ENCODE data around the gene PSMD8.
"Not testable (repeated sequence)": the region's sequence is repeated elsewhere in the genome, so short reads cannot be mapped to it uniquely, and the experiment has no call there.

The PSMD8 gene

GRCh38 chr19:38387550-38388348 is 13.4 kb downstream of the PSMD8 start, which contains the start of gene GGN:
GGN (minus strand) TSS chr19:38388034; CDS start chr19:38387261, 773 bp downstream.
- DNase-seq (ENCODE audit: low read depth in 2 of 2) = peak; percentile 60 to 78

DNA sequence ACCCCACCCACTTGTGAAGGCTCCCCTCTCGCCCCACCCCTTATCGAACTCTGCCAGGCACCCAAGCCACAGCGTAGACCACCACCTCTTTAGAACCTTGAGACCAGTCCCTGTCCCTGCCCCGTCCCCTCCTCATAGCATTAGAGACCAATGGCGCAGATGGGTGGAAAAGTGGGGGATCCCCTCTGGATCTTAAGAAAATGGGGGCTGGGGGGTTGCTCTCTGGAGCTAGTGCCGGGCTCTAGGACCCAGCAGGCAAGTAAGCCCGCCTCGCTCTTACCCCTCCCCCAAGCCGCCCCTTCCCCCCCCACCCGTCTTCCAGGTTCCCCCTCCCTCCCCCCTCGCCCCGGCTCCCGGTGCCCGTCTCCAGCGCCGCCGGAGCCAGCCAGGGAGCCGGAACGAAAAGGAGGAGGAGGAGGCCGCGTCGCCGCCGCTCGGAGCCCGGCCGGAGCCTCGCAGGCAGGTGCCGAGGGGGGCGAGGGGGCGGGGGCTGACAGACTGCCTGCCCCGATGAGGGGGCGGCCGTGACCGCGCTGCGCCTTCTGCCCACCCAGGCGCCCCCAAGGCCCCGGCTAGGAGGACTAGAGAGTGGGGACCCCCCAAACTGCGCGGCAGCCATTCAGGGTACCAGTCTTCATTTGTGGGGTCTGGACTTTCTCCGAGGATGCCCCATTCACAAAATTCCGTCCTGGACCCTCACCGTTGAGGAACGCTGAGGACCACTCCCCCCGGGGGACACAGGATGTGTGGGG is 14.2 kb downstream of the PSMD8 start, which contains the start of gene SPRED3:
TSS of gene SPRED3 (plus strand) at position 349 of the 752 bp plus-strand sequence. CDS start 1,606 bp downstream, outside the sequence.
- DNase-seq (ENCODE audit: low read depth in 2 of 2) = no peak

GRCh38 chr19:38389101-38389925 is 14.9 kb downstream of the PSMD8 start:
- no peak for DNase-seq (ENCODE audit: low read depth in 2 of 2)

DNA sequence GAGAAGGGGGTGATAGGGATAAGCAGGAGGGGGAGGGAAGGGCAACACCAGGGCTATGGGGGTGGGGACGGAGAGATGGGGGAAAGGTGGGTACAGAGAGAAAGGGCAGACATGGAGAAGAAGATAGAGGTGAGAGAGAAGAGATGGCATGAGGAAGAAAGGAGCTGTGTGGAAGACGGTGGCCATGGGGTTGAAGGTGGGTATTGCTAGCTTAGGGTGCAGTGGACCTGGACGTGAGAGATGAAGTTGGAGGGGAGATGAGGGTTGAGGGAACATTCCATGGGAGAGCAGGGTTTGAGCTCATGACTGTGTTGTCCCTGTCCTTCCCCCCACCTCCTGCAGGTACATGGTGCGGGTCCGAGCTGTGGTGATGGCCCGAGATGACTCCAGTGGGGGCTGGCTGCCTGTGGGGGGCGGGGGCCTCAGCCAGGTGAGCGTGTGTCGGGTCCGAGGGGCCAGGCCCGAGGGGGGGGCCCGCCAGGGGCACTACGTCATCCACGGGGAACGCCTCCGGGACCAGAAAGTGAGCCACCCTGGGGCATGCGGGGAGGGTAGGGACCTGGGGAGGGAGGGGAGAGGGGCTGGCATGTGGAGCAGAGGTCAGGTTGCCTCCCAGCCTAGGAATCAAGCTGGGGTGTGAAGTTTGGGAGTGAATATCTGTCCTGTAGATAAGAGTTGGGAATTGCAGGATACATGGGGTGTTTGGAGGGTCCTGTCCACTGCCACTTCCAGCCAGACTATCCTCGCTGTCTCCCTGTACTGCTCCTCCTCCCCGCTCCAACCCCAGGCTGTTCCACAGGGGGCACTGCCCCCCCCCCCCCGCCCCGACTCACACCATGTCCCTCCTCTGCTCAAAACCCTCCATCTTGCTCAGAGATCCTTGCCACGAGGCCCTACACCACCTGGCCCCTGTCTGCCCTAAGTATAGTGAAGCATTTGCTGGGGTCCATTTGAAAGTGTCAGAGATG is 15.9 kb downstream of the PSMD8 start:
- DNase-seq (ENCODE audit: low read depth in 2 of 2) = no peak

GRCh38 chr19:38391911-38392464 is 17.6 kb downstream of the PSMD8 start:
- no peak for DNase-seq (ENCODE audit: low read depth in 2 of 2)

- DNase-seq (ENCODE audit: low read depth in 2 of 2) = no peak
Observed at GRCh38 chr19:38392707-38393308, 18.4 kb downstream of the PSMD8 start.

DNA sequence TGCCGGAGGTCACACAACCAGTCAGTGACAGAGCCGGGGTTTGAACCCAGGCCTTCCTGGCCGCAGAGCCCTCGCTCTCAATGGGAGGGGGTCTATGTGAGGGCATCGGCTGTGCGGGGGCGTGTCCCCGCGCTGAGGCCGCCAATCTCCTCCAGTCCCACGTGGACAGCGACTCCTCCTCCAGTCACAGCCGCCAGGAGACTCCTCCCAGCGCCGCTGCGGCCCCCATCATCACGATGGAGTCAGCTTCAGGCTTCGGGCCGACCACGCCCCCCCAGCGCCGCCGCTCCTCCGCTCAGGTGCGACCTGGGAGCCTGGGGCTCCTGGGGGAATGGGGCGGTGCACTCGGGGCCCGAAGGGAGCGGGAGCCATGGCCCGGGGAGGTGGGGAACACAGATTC is 20.1 kb downstream of the PSMD8 start:
- DNase-seq (ENCODE audit: low read depth in 2 of 2) = peak; percentile 67 to 73

DNA sequence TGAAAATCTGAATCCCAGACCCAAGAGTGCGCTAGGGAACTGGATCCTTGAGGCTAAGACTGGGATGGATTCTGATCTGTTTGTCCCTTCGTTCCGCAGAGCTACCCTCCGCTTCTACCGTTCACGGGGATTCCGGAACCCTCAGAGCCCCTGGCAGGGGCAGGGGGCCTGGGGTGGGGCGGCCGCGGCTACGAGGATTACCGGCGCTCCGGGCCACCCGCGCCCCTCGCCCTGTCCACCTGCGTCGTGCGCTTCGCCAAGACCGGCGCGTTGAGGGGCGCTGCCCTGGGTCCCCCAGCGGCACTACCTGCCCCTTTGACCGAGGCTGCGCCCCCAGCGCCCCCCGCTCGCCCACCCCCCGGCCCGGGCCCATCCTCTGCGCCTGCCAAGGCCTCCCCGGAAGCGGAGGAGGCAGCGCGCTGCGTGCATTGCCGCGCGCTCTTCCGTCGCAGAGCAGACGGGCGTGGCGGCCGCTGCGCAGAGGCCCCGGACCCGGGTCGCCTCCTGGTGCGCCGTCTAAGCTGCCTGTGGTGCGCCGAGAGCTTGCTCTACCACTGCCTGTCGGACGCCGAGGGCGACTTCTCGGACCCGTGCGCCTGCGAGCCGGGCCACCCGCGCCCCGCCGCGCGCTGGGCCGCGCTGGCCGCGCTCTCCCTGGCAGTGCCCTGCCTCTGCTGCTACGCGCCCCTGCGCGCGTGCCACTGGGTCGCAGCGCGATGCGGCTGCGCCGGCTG is 21.2 kb downstream of the PSMD8 start:
- DNase-seq (ENCODE audit: low read depth in 2 of 2) = peak in 1 of 2 donors; percentile 30

GRCh38 chr19:38399081-38399480 is 24.7 kb downstream of the PSMD8 start:
- no peak for DNase-seq (ENCODE audit: low read depth in 2 of 2)

DNA sequence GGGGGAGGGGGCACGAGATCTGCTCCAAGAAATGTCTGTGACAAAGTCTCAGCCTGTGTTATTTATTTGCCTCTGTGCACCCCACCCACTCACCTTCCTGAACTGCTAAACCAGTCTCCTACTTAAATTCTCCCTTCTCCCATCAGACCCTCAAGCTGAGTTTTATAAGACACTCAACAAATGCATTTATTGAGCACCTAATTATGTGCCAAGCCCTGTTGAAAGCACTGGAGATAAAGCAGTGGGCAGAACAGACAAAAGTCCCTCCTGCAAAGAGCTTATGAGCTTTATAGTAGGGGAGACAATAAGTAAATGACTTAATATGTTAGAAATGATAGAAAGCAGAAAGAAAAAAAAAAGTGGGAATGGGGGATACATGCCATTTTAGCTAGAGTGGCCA is 25.2 kb downstream of the PSMD8 start:
- no peak for DNase-seq (ENCODE audit: low read depth in 2 of 2)

GRCh38 chr19:38400361-38400760 is 26.0 kb downstream of the PSMD8 start:
- DNase-seq (ENCODE audit: low read depth in 2 of 2) = no peak

DNA sequence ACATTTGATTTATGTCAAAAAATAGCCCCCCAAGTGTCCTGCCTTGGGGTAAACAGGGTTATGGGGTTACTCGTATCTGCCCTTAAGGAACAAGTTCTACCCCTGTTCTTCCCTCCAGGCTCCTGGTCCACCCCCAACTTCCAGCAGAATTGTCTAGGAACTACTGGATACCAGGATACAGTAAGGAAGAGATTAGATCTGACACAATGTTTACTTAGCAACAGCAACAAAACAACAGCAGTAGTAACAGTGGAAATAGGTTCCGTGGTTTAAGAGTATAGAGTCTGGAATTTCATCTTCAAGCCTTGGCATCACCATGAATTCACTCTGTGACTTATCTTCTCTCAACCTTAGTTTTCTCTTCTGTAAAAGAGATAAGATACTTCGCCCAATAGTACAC is 26.8 kb downstream of the PSMD8 start:
- no peak for DNase-seq (ENCODE audit: low read depth in 2 of 2)

- DNase-seq (ENCODE audit: low read depth in 2 of 2) = no peak
Observed at GRCh38 chr19:38402623-38402966, 28.2 kb downstream of the PSMD8 start.

DNA sequence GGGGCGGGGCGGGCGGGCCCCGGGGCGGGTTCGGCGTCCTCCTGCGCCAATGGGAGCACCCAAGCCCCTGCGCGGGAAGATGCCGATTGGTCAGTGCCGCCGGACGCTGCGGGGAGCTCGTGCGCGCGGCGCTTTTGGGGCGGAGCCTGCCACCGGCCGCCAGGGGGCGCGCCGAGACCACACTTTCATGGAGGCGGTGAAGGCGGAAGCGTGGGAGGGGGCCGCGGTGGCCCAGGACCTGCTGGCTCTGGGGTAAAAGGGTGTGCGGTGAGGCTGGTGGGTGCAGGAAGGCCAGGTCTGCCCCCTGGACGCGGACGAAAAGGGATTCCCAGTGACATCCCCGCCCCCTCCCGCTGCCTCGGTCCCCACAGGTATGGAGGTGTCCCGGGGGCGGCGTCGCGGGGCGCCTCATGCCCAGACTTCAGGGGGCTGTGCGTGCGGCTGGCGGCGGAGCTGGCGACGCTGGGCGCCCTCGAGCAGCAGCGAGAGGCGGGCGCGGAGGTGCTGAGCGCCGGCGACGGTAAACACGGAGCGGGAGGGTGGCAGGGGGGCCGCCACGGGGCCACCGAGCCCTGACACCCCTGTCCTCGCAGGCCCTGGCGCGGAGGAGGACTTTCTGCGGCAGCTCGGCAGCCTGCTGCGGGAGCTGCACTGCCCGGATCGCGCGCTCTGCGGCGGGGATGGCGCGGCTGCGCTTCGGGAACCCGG is 28.8 kb downstream of the PSMD8 start, which contains the start of gene FAM98C:
TSS of gene FAM98C (plus strand) at position 127 of the 708 bp plus-strand sequence. CDS start at position 188, 61 bp downstream.
- peak; percentile 96 to 97 for DNase-seq (ENCODE audit: low read depth in 2 of 2)

DNA sequence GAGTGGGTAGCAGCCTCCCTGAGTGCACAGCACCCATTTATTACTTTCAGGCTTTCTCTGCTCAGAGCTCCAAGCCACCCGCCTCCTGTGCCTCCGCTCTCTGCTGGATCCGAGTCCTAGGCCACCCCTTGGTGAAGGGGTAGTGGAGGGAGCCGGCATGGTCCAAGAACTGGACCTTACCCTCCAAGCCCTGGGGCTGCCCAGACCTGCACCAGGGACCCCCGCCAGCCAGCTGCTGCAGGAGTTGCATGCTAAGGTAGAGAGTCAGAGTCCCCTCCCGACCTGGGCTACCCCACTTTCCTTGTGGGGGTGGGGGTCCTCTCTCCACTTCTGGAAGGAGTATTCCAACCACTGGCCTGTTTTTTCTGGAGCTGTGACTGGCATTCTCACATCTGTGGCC is 30.5 kb downstream of the PSMD8 start:
- DNase-seq (ENCODE audit: low read depth in 2 of 2) = no peak

DNA sequence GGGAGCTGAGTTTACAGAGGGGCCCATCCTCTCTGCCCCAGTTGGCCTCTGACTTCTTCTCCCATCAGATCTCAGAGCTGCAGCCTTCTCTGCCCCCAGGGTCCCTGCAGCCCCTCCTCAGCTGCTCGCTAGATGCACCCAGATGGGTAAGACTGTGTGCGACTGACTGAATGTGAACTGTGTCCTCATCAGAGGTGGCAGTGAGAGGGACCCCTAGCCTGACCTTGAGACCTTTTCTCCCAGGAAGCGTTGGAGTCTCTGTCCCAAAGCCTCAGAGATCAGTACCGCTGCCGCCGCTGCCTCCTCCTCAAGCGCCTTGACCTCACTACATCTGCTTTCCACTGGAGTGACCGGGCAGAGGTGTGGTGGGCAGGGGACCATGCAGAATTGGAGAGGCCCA is 30.9 kb downstream of the PSMD8 start:
- DNase-seq (ENCODE audit: low read depth in 2 of 2) = no peak

GRCh38 chr19:38409631-38410133 is 35.3 kb downstream of the PSMD8 start:
- DNase-seq (ENCODE audit: low read depth in 2 of 2) = no peak

GRCh38 chr19:38410407-38410806 is 36.0 kb downstream of the PSMD8 start:
- not testable (repeated sequence) for DNase-seq (ENCODE audit: low read depth in 2 of 2)

Data from stimulated activated CD8-positive, alpha-beta memory T cell treated with anti-CD3 and anti-CD28 coated beads, Interleukin-2, amount 100 ng/mL, for 48 hours (primary cell).